ENCODE measurements around the gene TEX51. TPM values are rescaled to one million over a fixed set of nuclear protein-coding genes. Genes with fewer than 3 reads are reported as not detected.

TEX51 gene
- total and polyA plus RNA-seq, 2 donors (not counting 3 experiments of a cell fraction or from before 2014, with no cell fraction given) = not detected

DNA sequence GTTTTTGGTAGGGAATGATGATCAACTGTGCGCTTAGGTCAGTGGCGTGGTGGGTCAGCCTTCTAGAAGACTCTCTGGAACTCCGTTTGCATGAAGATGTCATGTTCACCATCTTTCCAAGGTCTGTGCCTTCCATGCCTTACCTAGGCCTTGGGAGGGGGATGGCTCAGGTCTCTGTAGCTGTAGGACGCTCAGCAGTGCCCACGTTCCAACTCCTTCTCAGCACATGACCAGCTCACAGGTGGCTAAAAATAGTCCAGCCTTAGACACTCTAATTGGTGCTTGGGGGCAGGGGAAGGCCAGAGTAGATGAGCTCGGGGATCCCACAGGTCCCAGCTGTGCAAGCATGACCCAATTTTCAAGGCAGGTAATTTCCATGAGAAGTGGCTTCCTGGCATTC, 42.3 kb upstream of the TEX51 start:
- dilution Hi-C loops (cut with MboI; ENCODE audit: extremely low pct_ligation_motif_present, low sequenced_read_pairs) = no loop called here
- no peak for FAIRE-seq

More for the DNA sequence above, 42.3 kb upstream of the TEX51 start:
- no peaks in the 10 kb centered on the region for H3K27me3 ChIP-seq (ENCODE audit: control insufficient read depth in 2 of 2, insufficient read depth in 2 of 2, low read length in 2 of 2)
- H4K20me1 ChIP-seq (replicated peaks; ENCODE audit: control insufficient read depth, extremely low read depth, insufficient read depth, low read length) = no peaks in the 10 kb centered on the region
- no peak overlapping the region for H2AFZ ChIP-seq (ENCODE audit: low read depth, low read length)
- intact Hi-C loops (cut with micrococcal nuclease) = no loop called here
- ChIA-PET POLR2A (no interaction called here), CTCF (interaction anchor here (1.1 kb wide), 1 partner anchor 115 kb away, joined by 3 read pairs; no protein-coding TSS in a partner anchor)
- H3K4me3 ChIP-seq (replicated peaks in 1 of 3; ENCODE audit: insufficient read depth in 1 of 3, low read depth in 1 of 3, low read length in 3 of 3) = no peak overlapping the region
- H3K79me2 ChIP-seq (ENCODE audit: control insufficient read depth, insufficient read depth, low read length) = no peaks in the 10 kb centered on the region
- no peak overlapping the region for H3K9ac ChIP-seq (replicated peaks; ENCODE audit: extremely low read depth, insufficient read depth, low read length)
- no peak overlapping the region for H3K27ac ChIP-seq (ENCODE audit: insufficient read depth, low read depth, low read length)
- no peaks in the 10 kb centered on the region for H3K9me3 ChIP-seq (replicated peaks; ENCODE audit: control insufficient read depth, insufficient read depth, low read length)
- DNase-seq (ENCODE audit: low read depth, low spot score) = no peak
- TF ChIP-seq FOS (IDR thresholded peaks at IDR 0.05; ENCODE audit: borderline replicate concordance, insufficient read depth, low read length) (no peak), GATA2 (IDR thresholded peaks at IDR 0.05; ENCODE audit: insufficient read depth, insufficient read length, low read depth, low read length) (no peak), EZH2 (IDR thresholded peaks at IDR 0.05; ENCODE audit: borderline replicate concordance, low read depth, low read length, severe bottlenecking) (no peak), POLR2A (IDR thresholded peaks at IDR 0.05; ENCODE audit: low read depth, low read length) (no peak), JUN (IDR thresholded peaks at IDR 0.05; ENCODE audit: borderline replicate concordance, insufficient read depth, insufficient read length, low read depth) (no peak), MYC (IDR thresholded peaks at IDR 0.05; ENCODE audit: low read depth, low read length) (no peak), POLR2AphosphoS5 (IDR thresholded peaks at IDR 0.05; ENCODE audit: insufficient read depth, low read depth, low read length) (no peak)
- TF ChIP-seq, protein P1, sequence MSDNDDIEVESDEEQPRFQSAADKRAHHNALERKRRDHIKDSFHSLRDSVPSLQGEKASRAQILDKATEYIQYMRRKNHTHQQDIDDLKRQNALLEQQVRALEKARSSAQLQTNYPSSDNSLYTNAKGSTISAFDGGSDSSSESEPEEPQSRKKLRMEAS (IDR thresholded peaks at IDR 0.05; ENCODE audit: insufficient read depth, insufficient read length) = no peak
- TF ChIP-seq, protein P2, sequence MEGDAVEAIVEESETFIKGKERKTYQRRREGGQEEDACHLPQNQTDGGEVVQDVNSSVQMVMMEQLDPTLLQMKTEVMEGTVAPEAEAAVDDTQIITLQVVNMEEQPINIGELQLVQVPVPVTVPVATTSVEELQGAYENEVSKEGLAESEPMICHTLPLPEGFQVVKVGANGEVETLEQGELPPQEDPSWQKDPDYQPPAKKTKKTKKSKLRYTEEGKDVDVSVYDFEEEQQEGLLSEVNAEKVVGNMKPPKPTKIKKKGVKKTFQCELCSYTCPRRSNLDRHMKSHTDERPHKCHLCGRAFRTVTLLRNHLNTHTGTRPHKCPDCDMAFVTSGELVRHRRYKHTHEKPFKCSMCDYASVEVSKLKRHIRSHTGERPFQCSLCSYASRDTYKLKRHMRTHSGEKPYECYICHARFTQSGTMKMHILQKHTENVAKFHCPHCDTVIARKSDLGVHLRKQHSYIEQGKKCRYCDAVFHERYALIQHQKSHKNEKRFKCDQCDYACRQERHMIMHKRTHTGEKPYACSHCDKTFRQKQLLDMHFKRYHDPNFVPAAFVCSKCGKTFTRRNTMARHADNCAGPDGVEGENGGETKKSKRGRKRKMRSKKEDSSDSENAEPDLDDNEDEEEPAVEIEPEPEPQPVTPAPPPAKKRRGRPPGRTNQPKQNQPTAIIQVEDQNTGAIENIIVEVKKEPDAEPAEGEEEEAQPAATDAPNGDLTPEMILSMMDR (IDR thresholded peaks at IDR 0.05; ENCODE audit: extremely low read depth in 1 of 2, insufficient read depth in 1 of 2, low read depth in 1 of 2, low read length in 2 of 2) = no peak
- no peaks in the 10 kb centered on the region for H3K4me1 ChIP-seq (ENCODE audit: control insufficient read depth, extremely low read depth, insufficient read depth, low read length)
- H3K36me3 ChIP-seq (ENCODE audit: control insufficient read depth in 2 of 2, extremely low read depth in 1 of 2, insufficient read depth in 2 of 2, low read length in 2 of 2) = no peaks in the 10 kb centered on the region
- H3K4me2 ChIP-seq (ENCODE audit: insufficient read depth, low read length) = no peak overlapping the region
- BruUV-seq (replicated peaks) = no TSS peak
- H3K9me1 ChIP-seq (replicated peaks; ENCODE audit: control insufficient read depth, extremely low read depth, insufficient read depth, low read length) = no peaks in the 10 kb centered on the region

All from endothelial cell of umbilical vein (primary cell).